HG02884 (cell line): ENCODE measurements around the gene KRT40.

Experiments
- ATAC-seq: cut with Tn5 transposase; IDR thresholded peaks from one replicate; pipeline ENCODE4 v1.9.1; 2021; ENCODE audit warnings: mild to moderate bottlenecking, moderate library complexity; ENCODE audit not compliant: unreplicated experiment

Gene KRT40

DNA sequence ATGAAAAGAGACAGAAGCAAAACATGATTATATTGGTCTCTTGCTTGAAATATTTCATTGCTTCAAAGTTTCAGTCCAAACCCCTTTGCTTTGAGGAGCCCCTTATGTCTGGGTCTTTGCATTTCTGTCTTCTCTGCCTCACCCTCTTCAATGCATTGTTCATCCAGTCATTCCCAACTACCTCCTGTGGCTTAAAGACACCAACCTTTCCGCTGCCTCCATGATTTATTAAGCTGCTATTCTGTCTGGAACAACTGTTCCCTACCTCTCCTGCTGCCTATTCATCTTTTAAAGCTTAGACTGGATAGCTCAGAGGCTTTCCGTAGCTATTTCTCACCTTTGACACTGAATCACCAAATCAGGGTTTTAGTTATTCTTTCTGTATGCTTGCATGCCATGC is 13.2 kb upstream of the KRT40 start:
- ATAC-seq = no peak

DNA sequence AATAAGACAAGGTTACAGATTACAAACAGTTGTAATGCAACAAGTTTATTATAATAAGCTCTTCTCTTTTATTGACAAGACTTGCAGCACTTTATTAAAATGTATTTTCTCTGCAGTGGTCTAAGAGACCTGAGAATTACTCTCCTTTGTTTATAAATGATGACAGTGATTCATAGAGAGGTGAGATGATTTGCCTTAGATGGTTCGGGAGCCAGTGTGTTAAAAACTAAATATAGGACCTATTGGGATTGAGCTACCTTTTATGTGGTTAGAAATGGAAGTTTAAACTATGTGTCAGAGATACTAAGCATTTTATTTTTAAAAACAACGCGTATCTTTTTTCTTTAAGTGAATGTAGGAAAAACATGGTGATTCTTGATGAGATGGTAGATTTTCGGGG is 12.7 kb upstream of the KRT40 start:
- no peak for ATAC-seq

DNA sequence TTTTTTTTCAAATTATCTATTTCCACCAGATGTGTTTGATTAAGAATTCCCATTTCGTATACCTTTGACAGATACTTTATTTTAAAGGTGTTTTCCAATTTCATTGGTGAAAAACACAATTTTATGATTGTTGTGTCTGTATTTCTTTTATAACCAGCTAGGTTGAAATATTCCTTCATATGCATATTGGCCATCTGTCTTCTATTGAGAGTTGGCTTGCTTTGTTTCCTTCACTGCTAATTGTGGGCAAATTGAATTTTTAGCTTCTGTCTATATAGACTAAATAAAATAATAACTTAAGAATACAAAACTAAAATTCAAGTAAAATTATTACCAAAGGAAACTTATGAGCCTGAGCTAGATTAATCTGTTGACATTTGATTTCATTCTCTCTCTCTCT is 11.0 kb upstream of the KRT40 start:
- no peak for ATAC-seq

DNA sequence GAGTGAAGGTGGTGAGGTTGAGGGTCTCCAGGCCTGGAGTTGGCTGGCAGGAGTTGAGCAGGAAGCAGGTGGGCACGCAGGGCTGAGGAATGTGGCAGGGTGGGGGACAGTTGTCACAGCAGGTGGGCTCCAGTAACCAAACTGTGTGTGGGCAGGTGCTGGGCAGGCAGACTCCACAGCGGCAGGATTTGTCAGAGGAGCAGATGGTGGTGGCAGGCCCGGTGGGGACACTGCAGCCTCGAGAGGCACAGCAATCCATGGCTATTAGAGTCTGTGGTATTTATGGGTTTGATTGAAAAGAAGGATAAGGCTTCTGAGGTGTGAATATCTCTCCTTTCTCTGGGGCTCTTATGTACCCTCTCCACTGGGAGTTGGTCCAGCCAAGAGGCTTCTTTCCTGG is 9.7 kb upstream of the KRT40 start, which contains the start of gene KRTAP3-3:
Gene KRTAP3-3 (minus strand): TSS at position 326 of the 400 bp plus-strand sequence. CDS start 67 bp downstream, at position 259.
- ATAC-seq = no peak

DNA sequence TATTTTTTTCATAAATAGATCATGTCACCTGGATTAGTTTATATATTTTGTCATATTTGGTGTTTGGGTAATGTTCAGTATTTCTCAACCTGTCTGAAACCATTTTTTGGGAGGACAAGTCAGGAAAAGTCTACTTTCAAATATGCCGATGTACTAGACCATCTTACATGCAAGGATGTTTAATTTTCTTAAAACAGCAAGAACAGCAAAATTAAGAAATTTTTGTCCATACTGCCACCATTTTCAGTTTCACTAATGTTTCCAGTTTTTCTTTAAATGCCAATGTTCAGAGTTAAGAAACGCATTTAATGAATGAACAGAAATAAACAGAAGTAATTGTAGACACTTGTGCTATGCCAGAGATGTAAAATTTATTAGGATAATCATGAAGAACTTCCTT is 9.0 kb upstream of the KRT40 start:
- no peak for ATAC-seq

DNA sequence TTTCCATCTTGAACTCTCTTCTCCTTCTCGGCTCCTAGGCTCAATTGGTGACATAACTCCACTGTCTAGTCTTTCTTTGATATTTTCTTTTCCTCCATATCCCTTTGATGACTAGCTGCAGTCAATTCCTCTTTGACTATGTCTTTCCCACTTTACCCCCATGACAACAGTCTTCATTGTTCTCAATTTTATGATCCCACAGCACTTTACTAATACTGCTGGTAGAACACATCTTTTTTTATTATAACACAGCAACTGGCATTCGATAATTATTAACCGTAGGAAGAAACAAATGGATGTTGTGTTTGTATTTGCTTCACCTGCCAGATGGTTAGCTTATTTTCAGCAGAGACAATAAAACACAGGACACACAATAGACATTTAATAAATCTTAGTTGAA is 8.5 kb upstream of the KRT40 start:
- ATAC-seq = no peak

DNA sequence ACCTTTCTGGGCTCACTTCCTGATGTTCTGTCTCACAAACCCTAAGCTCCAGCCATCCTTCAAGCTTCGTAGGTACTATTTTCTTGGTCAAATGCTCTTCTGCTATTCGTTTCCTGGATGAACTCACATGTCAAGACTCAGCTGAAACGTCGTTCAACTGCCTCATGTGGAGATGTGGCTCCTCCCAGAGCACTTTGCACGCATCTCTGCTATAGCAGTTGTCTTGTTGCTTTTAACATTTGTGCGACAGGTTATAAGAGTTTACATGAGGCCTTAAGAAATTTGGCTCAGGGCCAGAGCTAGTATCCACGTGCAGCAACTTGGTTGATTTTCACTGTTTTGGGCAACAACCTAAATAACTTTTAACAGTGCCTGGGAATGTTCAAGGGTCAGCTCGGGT is 2.8 kb upstream of the KRT40 start:
- ATAC-seq = no peak

DNA sequence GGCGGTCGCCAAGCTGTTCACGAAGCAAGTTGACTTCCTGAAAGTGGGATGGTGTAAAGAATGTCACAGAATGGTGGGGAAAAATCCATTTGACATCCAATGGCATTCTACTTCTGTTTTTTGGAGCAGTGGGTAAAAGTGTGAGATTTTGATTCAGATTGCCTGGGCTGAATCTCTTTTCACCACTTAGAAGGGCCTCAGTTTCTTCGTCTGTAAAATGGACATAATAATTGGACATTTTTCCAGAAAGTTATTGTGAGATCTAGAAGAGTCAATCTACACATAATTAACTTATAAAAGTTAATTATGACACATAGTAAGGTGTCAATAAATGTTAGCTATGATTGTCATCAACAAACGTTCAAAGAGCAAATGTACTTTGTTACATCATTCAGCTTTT is 3.0 kb downstream of the KRT40 start:
- ATAC-seq = no peak

DNA sequence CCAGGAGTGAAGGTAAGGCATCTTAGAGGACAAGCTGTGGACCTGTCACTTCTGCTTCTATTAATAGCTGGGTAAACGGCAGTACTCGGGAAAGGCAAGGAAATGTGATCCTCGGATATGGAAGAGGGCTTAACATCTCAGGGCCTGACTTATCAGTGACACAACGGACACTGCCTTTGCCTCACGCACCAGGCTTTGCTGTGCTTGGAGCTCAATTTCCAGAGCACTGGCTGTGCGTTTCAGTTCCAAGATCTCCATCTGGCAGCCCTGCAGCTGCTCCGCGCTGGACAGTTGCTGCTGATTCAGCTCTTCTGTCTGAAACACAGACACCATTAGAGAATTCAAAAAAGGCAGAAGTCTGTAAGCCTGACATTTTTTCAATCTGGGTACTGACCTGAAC is 3.5 kb downstream of the KRT40 start:
- no peak for ATAC-seq

DNA sequence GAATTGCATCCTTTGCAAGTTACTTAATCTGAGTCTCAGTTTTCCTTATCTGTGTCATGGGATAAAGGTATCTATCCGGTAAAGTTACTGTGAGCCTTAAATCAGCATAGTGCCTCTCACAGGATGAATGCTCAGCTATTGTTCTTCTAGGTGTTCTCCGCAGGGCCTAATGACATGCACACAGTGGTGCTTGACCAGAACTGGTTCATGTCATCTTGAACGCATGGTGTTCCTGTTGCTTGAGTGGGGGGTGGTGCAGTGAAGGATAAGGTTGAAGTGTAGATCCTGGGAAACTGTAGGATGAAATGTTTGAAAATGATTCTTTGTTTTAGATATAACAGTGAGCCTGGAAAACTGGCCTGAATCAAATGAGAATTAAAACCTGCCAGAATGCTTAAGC is 4.0 kb downstream of the KRT40 start:
- no peak for ATAC-seq

DNA sequence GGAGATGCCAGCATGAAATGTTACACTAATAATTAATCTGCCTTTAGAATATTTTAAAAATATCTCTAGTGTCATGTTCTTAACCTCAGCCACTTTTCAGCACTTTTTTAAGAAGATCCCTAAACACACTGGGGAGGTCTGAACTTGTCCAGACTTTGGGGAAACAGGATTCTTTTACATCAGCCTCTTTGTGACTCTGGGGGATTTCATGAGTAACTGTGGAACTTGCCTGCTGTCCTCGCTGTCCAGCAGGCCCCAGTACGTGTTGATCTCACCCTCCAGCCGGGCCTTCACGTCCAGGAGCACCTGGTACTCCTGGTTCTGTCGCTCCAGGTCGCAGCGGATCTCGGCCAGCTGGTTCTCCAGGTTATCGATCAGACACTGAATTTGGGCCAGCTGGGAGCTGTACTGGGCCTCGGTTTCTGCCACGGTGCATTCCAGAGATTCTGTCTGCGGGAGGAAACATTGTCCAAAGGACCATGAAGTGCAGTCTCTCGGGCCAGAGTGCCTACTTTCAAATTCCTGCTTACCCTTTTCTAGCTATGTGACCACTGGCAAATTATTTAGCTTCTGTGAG is 5.5 kb downstream of the KRT40 start:
- ATAC-seq = no peak

DNA sequence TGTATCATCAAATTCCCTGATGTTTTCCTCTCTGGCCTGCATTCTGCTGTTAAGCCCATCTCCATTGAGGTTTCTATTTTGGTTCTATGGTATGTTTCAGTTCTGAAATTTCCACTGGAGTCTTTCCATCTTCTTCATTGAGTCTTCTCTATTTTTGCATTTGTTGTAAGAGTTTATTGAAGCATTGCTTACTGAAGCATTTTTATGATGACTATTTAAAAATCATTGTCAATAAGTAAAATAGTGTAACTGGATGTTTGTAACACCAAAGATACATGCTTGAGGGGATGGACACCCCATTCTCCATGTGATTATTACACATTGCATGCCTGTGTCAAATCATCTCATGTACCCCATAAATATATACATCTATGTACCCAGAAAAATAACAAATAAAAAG is 8.6 kb downstream of the KRT40 start:
- ATAC-seq = no peak

DNA sequence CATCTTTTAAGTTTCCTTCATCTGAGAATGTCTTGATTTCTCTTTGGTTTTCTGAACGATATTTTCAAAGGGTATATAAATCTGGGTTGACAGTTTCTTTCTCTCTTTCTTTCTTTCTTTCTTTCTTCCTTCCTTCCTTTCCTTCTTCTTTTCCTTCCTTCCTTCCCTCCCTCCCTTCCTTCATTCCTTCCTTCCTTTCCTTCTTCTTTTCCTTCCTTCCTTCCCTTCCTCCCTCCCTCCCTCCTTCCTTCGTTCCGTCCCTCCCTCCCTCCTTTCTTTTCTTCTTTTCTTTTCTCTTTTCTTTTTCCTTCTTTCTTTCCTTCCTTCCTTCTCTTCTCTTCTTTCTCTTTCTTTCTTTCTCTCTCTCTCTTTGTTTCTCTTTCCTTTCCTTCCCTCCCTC is 9.8 kb downstream of the KRT40 start:
- ATAC-seq = no peak

DNA sequence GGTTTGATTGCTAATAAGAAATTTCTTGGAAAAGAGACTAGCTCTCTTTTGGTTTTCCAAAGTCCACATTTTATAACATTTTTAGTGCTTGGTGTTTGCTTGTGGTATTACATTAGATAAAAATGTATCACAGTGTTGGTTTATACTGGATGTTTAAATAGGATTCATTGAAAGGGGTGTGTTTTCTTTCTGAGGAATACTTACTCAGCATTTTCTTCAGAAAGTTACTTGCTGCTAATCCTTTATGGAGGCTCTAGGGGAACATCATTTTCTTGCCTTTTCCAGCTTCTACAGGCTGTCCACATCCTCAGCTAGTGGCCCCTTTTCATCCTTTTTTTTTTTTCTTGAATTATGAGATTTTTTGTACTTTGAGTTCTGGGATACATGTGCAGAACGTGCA is 16.5 kb downstream of the KRT40 start:
- no peak for ATAC-seq

DNA sequence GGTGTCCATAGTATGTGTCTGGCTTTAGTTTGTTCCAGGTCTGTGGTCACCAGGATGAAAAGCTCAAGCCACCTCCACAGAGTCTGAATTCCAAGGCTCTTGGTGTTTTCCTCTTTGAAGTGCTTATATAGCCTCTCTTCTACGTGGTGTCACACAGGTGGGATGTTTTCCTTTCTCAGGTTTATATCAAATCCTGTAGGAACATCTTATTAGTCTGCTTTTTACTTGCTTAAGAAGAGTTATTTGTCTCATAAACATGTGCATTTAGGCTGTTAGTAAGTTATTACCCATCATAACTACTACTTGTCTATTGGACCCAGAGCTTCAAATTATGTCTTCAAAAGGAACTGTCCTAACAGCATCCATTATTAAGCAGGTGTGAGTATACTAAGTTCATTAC is 17.3 kb downstream of the KRT40 start, which contains the start of gene KRT39:
Gene KRT39 (minus strand): TSS at position 101 of the 400 bp plus-strand sequence. CDS start 92 bp downstream, at position 9.
- no peak for ATAC-seq

DNA sequence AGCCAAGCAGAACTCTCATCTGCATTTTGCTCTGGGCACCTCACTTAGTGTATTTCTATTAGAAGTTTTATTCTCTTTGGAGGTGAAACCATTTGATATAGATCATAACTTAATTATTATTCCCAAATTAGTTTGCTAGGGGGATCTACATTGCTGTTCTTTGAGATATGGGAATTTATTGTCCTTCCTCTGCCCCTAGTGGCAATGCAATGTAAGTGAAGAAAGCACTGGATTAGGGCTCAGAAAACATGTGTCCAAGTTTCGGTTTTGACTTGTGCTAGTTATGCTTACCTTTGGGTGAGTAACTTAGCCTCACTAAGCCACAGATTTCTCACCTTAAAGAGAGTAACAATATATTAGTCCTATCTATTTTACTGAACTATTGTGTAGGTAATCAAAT is 20.3 kb downstream of the KRT40 start:
- no peak for ATAC-seq

DNA sequence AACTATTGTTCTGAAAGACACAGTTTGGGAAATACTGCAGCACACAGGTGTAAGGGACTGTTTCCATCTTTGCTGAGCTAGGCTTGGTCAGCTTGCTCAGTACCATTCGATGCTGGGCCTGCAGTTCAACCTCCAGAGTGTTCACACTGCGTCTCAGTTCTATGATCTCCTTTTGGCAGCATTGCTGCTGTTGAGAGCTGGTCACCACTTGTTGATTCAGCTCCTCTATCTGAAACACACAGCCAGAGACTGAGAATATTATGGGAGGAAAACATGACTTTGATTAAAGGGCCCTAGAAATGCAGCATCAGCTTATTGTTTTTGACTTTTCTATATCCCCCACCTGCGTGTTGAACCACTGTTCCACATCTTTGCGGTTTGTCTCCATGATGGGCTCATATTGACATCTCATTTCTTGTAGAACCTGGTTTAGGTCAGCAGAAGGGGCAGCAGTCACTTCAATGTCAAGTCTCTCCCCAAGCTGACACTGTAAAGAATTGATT is 22.0 kb downstream of the KRT40 start:
- ATAC-seq = no peak

DNA sequence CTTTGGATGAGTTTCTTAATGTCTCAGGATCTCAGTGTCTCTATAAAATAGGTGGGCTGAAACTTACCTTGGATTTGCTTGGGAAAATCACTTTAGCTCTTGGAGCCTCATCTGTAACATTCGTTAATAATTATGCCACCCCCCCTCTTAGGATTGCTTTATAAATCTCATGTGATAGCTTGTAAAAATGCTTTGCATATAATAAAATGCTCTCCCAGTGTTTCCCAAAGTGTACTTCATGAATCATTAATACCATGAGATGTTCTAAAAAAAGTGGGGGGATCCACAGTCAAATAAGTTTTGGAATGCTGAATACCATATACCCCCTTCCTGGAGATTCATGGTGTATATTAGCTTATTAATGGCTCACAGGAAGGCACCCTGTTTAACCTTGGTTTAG is 22.5 kb downstream of the KRT40 start:
- ATAC-seq = no peak

DNA sequence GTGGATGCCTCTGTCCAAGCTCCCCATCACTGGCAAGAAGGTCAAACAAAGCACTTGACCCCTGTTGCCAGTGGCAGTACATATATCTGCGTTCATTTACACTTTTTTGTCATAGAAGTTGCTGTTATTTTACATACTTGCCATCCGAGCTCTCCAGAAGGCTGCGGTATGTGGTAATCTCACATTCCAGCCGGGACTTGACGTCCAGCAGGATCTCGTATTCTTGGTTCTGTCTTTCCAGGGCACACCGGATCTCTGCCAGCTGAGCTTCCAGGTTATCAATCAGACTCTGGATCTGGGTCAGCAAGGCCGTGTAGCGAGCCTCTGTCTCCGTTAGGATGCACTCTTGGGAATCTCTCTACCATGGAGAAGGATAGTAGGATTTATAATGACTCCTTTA is 24.0 kb downstream of the KRT40 start:
- ATAC-seq = no peak

DNA sequence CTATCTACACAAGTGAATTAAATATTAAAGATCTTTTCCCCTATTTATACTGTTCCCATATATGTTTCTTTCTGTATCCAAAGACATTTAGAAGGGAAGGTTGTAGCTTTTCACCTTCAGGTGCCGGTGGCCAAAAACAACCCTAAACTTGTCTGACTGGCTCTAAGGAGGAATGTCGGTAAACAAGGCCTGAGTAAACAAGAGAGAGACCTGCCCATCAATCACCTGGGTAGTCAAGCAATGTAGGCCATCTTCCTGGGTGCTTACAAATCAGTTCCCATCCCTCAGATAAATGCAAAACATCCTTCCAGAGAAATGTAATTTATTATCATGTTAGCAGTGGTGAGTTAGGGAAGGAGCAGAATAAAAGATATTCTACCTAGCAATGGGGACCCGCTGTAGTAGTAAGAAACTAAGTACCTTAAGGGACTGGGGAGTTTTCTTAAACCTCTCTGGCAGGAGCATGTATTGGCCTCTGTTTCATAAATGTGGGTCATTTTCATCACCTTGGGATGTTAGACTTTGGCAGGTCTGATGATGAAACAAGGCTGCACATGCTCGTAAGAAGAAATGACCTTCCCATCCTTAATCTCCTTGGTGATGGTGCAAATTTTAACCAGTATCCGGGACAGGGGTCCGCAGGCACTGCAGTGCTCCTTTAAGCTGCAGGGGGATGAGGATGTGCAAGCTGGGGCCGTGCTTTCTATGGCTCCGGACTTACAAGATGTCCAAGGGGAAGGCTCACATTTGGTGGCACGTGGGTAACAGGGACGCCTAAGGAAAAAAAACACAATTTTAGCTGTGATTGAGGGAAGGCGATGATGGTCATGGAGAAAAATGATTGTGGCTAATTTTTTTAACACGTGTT is 25.8 kb downstream of the KRT40 start:
- ATAC-seq = no peak

DNA sequence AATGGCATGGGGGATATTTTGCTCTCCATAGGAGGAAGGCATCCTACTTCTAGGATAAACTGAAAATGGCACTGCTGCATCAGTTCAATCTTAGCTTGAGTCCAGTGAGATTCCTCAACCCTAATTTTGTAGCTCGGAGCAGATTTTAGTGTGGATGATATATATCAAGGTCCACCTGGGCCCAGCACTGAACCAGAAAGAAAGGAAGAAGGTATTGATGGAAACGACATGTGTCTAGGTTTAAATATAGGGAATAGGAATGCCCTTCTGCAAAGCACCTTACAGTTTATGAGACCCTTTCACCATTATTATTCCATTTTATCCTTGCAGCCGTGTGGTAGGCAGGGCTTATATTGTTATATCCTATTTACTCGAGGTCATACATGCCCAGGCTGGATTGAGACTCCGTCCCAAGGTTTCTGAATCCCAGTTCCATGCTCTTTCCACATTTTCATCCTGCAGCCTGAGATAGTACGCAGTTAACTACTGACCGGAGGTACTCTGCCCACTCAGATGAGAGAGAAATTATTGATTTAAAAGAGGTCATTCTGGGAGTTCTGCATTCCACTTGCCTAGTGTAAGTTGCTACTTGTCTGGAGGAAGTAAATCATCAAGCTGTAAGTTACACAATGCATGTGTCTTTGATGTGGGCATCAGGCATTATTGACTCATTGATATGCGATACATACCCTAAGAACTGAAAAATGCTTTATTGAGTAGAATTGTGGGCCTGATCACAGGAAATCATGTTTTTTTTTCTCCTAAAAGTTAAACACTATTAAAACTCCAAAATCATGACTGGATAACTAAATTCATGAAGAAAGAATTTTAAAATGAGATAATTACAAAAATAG is 27.5 kb downstream of the KRT40 start:
- ATAC-seq = no peak
